Measurements from ENCODE around the gene ADCY2.

GRCh38 chr5:7805379-7805778 lies 409.4 kb downstream of the ADCY2 start:
- no peak for TF ChIP-seq CTCF (IDR thresholded peaks at IDR 0.05)
- TF ChIP-seq EP300 (IDR thresholded peaks at IDR 0.05) = no peak
- TF ChIP-seq POLR2A (IDR thresholded peaks at IDR 0.05) = no peak

Data from stomach (tissue), 4 donors.